Fibroblast of lung (primary cell): ENCODE measurements around the gene ADCY4.

Experiments used
- EZH2 ChIP-seq: IDR thresholded peaks from 2 replicates; pipeline ENCODE4 v1.5.1; 2012; ENCODE audit warnings: low read length, control low read depth, mild to moderate bottlenecking; ENCODE audit errors: missing control alignments
- TF ChIP-seq, protein P1 (sequence below), 2 donors: IDR thresholded peaks in 1 of 2; conservative IDR thresholded peaks in 1 of 2; 1 replicate in 1 of 2; 2 replicates in 1 of 2; pipeline ENCODE4 v1.5.1; 2011 to 2012; ENCODE audit warnings: low read length in 2 of 2, control low read depth in 1 of 2, inconsistent platforms in 1 of 2, low read depth in 1 of 2, mild to moderate bottlenecking in 1 of 2

DNA sequence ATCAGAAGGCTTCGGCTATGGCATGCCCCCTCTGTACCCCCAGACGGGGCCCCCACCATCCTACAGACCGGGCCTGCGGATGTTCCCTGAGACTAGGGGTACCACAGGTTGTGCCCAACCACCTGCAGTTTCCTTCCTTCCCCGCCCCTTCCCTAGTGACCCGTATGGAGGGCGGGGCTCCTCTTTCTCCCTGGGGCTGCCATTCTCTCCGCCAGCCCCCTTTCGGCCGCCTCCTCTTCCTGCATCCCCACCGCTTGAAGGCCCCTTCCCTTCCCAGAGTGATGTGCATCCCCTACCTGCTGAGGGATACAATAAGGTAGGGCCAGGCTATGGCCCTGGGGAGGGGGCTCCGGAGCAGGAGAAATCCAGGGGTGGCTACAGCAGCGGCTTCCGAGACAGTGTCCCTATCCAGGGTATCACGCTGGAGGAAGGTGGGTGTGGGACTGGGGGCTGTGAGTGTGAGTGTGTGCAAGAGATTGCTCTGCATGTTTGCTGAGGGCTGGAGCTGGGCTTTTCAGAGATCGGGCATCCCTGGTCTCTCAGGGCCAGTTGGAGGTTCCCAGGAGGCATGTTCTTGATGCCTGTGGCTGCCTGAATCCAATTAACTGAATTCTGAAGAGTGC, 41.7 kb upstream of the ADCY4 start:
- TF ChIP-seq, protein P1, sequence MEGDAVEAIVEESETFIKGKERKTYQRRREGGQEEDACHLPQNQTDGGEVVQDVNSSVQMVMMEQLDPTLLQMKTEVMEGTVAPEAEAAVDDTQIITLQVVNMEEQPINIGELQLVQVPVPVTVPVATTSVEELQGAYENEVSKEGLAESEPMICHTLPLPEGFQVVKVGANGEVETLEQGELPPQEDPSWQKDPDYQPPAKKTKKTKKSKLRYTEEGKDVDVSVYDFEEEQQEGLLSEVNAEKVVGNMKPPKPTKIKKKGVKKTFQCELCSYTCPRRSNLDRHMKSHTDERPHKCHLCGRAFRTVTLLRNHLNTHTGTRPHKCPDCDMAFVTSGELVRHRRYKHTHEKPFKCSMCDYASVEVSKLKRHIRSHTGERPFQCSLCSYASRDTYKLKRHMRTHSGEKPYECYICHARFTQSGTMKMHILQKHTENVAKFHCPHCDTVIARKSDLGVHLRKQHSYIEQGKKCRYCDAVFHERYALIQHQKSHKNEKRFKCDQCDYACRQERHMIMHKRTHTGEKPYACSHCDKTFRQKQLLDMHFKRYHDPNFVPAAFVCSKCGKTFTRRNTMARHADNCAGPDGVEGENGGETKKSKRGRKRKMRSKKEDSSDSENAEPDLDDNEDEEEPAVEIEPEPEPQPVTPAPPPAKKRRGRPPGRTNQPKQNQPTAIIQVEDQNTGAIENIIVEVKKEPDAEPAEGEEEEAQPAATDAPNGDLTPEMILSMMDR (conservative IDR thresholded peaks at IDR 0.05 in 1 of 2, IDR thresholded peaks at IDR 0.05 in 1 of 2; ENCODE audit: low read depth in 1 of 2, low read length in 2 of 2): no peak
- no peak for TF ChIP-seq EZH2
